ENCODE measurements around the gene DIS3L2. TPM values are rescaled to one million over a fixed set of nuclear protein-coding genes. Genes with fewer than 3 reads are reported as not detected.

The DIS3L2 gene
- total and polyA plus RNA-seq, 2 donors = 16.3 to 21.6 TPM

- H3K27me3 ChIP-seq (ENCODE audit: control insufficient read depth in 2 of 2, insufficient read depth in 1 of 2, low read length in 1 of 2) = no peaks in the 10 kb centered on the region
- no peak overlapping the region for H3K27ac ChIP-seq (ENCODE audit: low read depth in 1 of 2, low read length in 1 of 2)
- no peak overlapping the region for H3K4me3 ChIP-seq (ENCODE audit: low read length in 2 of 2)
- no peaks in the 10 kb centered on the region for H3K9me3 ChIP-seq (ENCODE audit: control insufficient read depth in 2 of 2, insufficient read depth in 1 of 2, low read length in 1 of 2)
- no peaks in the 10 kb centered on the region for H3K36me3 ChIP-seq (ENCODE audit: control insufficient read depth in 2 of 2, insufficient read depth in 2 of 2, low read length in 1 of 2)
- no peak for DNase-seq (ENCODE audit: low read depth in 6 of 9, low spot score in 9 of 9)
- H3K4me1 ChIP-seq (ENCODE audit: control insufficient read depth in 2 of 2, insufficient read depth in 2 of 2, low read length in 2 of 2) = peaks cover 4 to 36% of the 10 kb centered on the region in 2 donors
Measured at GRCh38 chr2:232120911-232121310, 159.4 kb downstream of the DIS3L2 start.

GRCh38 chr2:232124309-232124708, 162.8 kb downstream of the DIS3L2 start:
- 99% methylated on average over 1 of the region's 1 CpG for WGBS
- Histone ChIP-seq H3K4me3 (ENCODE audit: low read length in 2 of 2) (no peak overlapping the region), H3K27me3 (ENCODE audit: control insufficient read depth in 2 of 2, insufficient read depth in 1 of 2, low read length in 1 of 2) (no peaks in the 10 kb centered on the region), H3K36me3 (ENCODE audit: control insufficient read depth in 2 of 2, insufficient read depth in 2 of 2, low read length in 1 of 2) (no peaks in the 10 kb centered on the region), H3K4me1 (ENCODE audit: control insufficient read depth in 2 of 2, insufficient read depth in 2 of 2, low read length in 2 of 2) (peaks cover under 1 to 27% of the 10 kb centered on the region in 2 donors), H3K9me3 (ENCODE audit: control insufficient read depth in 2 of 2, insufficient read depth in 1 of 2, low read length in 1 of 2) (no peaks in the 10 kb centered on the region), H3K27ac (ENCODE audit: low read depth in 1 of 2, low read length in 1 of 2) (no peak overlapping the region)
- no peak for DNase-seq (ENCODE audit: low read depth in 6 of 9, low spot score in 9 of 9)

- Histone ChIP-seq H3K36me3 (ENCODE audit: control insufficient read depth in 2 of 2, insufficient read depth in 2 of 2, low read length in 1 of 2) (peaks cover 0 to 5% of the 10 kb centered on the region in 2 donors), H3K27ac (ENCODE audit: low read depth in 1 of 2, low read length in 1 of 2) (no peak overlapping the region), H3K27me3 (ENCODE audit: control insufficient read depth in 2 of 2, insufficient read depth in 1 of 2, low read length in 1 of 2) (no peaks in the 10 kb centered on the region), H3K4me1 (ENCODE audit: control insufficient read depth in 2 of 2, insufficient read depth in 2 of 2, low read length in 2 of 2) (peaks cover 3 to 25% of the 10 kb centered on the region in 2 donors), H3K4me3 (ENCODE audit: low read length in 2 of 2) (no peak overlapping the region), H3K9me3 (ENCODE audit: control insufficient read depth in 2 of 2, insufficient read depth in 1 of 2, low read length in 1 of 2) (no peaks in the 10 kb centered on the region)
- no peak for DNase-seq (ENCODE audit: low read depth in 6 of 9, low spot score in 9 of 9)
- 92% methylated on average over 5 of the region's 5 CpGs for WGBS
Measured at GRCh38 chr2:232126301-232127099, 165.0 kb downstream of the DIS3L2 start.

- Histone ChIP-seq H3K4me3 (ENCODE audit: low read length in 2 of 2) (no peak overlapping the region), H3K36me3 (ENCODE audit: control insufficient read depth in 2 of 2, insufficient read depth in 2 of 2, low read length in 1 of 2) (peaks cover 9 to 17% of the 10 kb centered on the region in 2 donors), H3K27me3 (ENCODE audit: control insufficient read depth in 2 of 2, insufficient read depth in 1 of 2, low read length in 1 of 2) (no peaks in the 10 kb centered on the region), H3K27ac (ENCODE audit: low read depth in 1 of 2, low read length in 1 of 2) (peak overlapping the region in 1 of 2 donors; percentile 55), H3K9me3 (ENCODE audit: control insufficient read depth in 2 of 2, insufficient read depth in 1 of 2, low read length in 1 of 2) (no peaks in the 10 kb centered on the region), H3K4me1 (ENCODE audit: control insufficient read depth in 2 of 2, insufficient read depth in 2 of 2, low read length in 2 of 2) (peaks cover 8 to 30% of the 10 kb centered on the region in 2 donors)
- no peak for DNase-seq (ENCODE audit: low read depth in 6 of 9, low spot score in 9 of 9)
- WGBS = 67% methylated on average over 4 of the region's 4 CpGs
Measured at GRCh38 chr2:232129483-232129882, 168.0 kb downstream of the DIS3L2 start.

GRCh38 chr2:232132181-232132580, 170.7 kb downstream of the DIS3L2 start:
- no peaks in the 10 kb centered on the region for H3K27me3 ChIP-seq (ENCODE audit: control insufficient read depth in 2 of 2, insufficient read depth in 1 of 2, low read length in 1 of 2)
- peaks cover 9 to 17% of the 10 kb centered on the region in 2 donors for H3K36me3 ChIP-seq (ENCODE audit: control insufficient read depth in 2 of 2, insufficient read depth in 2 of 2, low read length in 1 of 2)
- no peak for DNase-seq (ENCODE audit: low read depth in 6 of 9, low spot score in 9 of 9)
- no peaks in the 10 kb centered on the region for H3K9me3 ChIP-seq (ENCODE audit: control insufficient read depth in 2 of 2, insufficient read depth in 1 of 2, low read length in 1 of 2)
- H3K27ac ChIP-seq (ENCODE audit: low read depth in 1 of 2, low read length in 1 of 2) = no peak overlapping the region
- 94% methylated on average over 3 of the region's 3 CpGs for WGBS
- no peak overlapping the region for H3K4me3 ChIP-seq (ENCODE audit: low read length in 2 of 2)
- H3K4me1 ChIP-seq (ENCODE audit: control insufficient read depth in 2 of 2, insufficient read depth in 2 of 2, low read length in 2 of 2) = peaks cover 18 to 53% of the 10 kb centered on the region in 2 donors

GRCh38 chr2:232133078-232133477, 171.6 kb downstream of the DIS3L2 start:
- Histone ChIP-seq H3K27me3 (ENCODE audit: control insufficient read depth in 2 of 2, insufficient read depth in 1 of 2, low read length in 1 of 2) (no peaks in the 10 kb centered on the region), H3K27ac (ENCODE audit: low read depth in 1 of 2, low read length in 1 of 2) (no peak overlapping the region), H3K4me1 (ENCODE audit: control insufficient read depth in 2 of 2, insufficient read depth in 2 of 2, low read length in 2 of 2) (peaks cover 22 to 55% of the 10 kb centered on the region in 2 donors), H3K36me3 (ENCODE audit: control insufficient read depth in 2 of 2, insufficient read depth in 2 of 2, low read length in 1 of 2) (peaks cover 9 to 17% of the 10 kb centered on the region in 2 donors), H3K9me3 (ENCODE audit: control insufficient read depth in 2 of 2, insufficient read depth in 1 of 2, low read length in 1 of 2) (no peaks in the 10 kb centered on the region), H3K4me3 (ENCODE audit: low read length in 2 of 2) (no peak overlapping the region)
- no peak for DNase-seq (ENCODE audit: low read depth in 6 of 9, low spot score in 9 of 9)
- 98% methylated on average over 1 of the region's 1 CpG for WGBS

GRCh38 chr2:232134939-232135338, 173.4 kb downstream of the DIS3L2 start:
- no peak overlapping the region for H3K27ac ChIP-seq (ENCODE audit: low read depth in 1 of 2, low read length in 1 of 2)
- H3K4me3 ChIP-seq (ENCODE audit: low read length in 2 of 2) = no peak overlapping the region
- H3K36me3 ChIP-seq (ENCODE audit: control insufficient read depth in 2 of 2, insufficient read depth in 2 of 2, low read length in 1 of 2) = peaks cover 9 to 17% of the 10 kb centered on the region in 2 donors
- WGBS = 89% methylated on average over 4 of the region's 4 CpGs
- H3K9me3 ChIP-seq (ENCODE audit: control insufficient read depth in 2 of 2, insufficient read depth in 1 of 2, low read length in 1 of 2) = no peaks in the 10 kb centered on the region
- no peaks in the 10 kb centered on the region for H3K27me3 ChIP-seq (ENCODE audit: control insufficient read depth in 2 of 2, insufficient read depth in 1 of 2, low read length in 1 of 2)
- no peak for DNase-seq (ENCODE audit: low read depth in 6 of 9, low spot score in 9 of 9)
- peaks cover 31 to 65% of the 10 kb centered on the region in 2 donors for H3K4me1 ChIP-seq (ENCODE audit: control insufficient read depth in 2 of 2, insufficient read depth in 2 of 2, low read length in 2 of 2)

- Histone ChIP-seq H3K27ac (ENCODE audit: low read depth in 1 of 2, low read length in 1 of 2) (peak overlapping the region; percentile 56 to 88), H3K27me3 (ENCODE audit: control insufficient read depth in 2 of 2, insufficient read depth in 1 of 2, low read length in 1 of 2) (no peaks in the 10 kb centered on the region), H3K4me3 (ENCODE audit: low read length in 2 of 2) (no peak overlapping the region), H3K9me3 (ENCODE audit: control insufficient read depth in 2 of 2, insufficient read depth in 1 of 2, low read length in 1 of 2) (no peaks in the 10 kb centered on the region), H3K4me1 (ENCODE audit: control insufficient read depth in 2 of 2, insufficient read depth in 2 of 2, low read length in 2 of 2) (peaks cover 38 to 71% of the 10 kb centered on the region in 2 donors), H3K36me3 (ENCODE audit: control insufficient read depth in 2 of 2, insufficient read depth in 2 of 2, low read length in 1 of 2) (peaks cover 6 to 11% of the 10 kb centered on the region in 2 donors)
- peak in 4 of 9 donors; percentile 35 to 75 (median 42) for DNase-seq (ENCODE audit: low read depth in 6 of 9, low spot score in 9 of 9)
- 7% methylated on average over 3 of the region's 3 CpGs for WGBS
Measured at GRCh38 chr2:232137356-232138147, 176.0 kb downstream of the DIS3L2 start.

GRCh38 chr2:232138441-232138840, 176.9 kb downstream of the DIS3L2 start:
- peaks cover 0 to 2% of the 10 kb centered on the region in 2 donors for H3K36me3 ChIP-seq (ENCODE audit: control insufficient read depth in 2 of 2, insufficient read depth in 2 of 2, low read length in 1 of 2)
- H3K27ac ChIP-seq (ENCODE audit: low read depth in 1 of 2, low read length in 1 of 2) = peak overlapping the region; percentile 36 to 88
- DNase-seq (ENCODE audit: low read depth in 6 of 9, low spot score in 9 of 9) = no peak
- no peaks in the 10 kb centered on the region for H3K27me3 ChIP-seq (ENCODE audit: control insufficient read depth in 2 of 2, insufficient read depth in 1 of 2, low read length in 1 of 2)
- peaks cover 33 to 64% of the 10 kb centered on the region in 2 donors for H3K4me1 ChIP-seq (ENCODE audit: control insufficient read depth in 2 of 2, insufficient read depth in 2 of 2, low read length in 2 of 2)
- 87% methylated on average over 5 of the region's 5 CpGs for WGBS
- no peak overlapping the region for H3K4me3 ChIP-seq (ENCODE audit: low read length in 2 of 2)
- no peaks in the 10 kb centered on the region for H3K9me3 ChIP-seq (ENCODE audit: control insufficient read depth in 2 of 2, insufficient read depth in 1 of 2, low read length in 1 of 2)
